Loucy (cell line): Measurements from ENCODE around the gene CALU.

Source experiments
- CTCF ChIP-seq: fragments of 200-600 bp; sonication (generic); conservative IDR thresholded peaks from 2 replicates; pipeline ENCODE4 v1.5.1; 2014; ENCODE audit warnings: mild to moderate bottlenecking, antibody characterized with exemption, low read length
- EZH2phosphoT487 ChIP-seq: fragments of 200-600 bp; IDR thresholded peaks from 2 replicates; pipeline ENCODE4 v1.6.1; 2018; ENCODE audit warnings: antibody characterized with exemption, mild to moderate bottlenecking, moderate library complexity, borderline replicate concordance

DNA sequence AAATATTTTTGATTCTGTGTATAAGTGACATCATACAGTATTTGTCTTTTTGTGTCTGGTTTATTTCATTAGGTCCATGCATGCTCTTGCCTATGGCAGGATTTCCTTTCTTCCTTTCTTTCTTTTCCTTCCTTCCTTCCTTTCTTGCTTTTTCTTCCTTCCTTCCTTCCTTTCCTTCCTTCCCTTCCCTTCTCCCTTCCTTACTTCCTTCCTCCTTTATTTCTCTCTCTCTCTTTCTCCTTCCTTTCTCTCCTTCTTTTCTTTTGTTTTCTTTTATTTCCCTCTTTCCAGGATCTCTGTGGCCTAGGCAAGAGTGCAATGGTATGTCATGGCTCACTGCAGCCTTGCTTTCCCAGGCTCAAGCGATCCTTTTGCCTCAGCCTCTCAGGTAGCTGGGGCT lies 31.4 kb upstream of the CALU start:
- no peak for TF ChIP-seq EZH2phosphoT487
- TF ChIP-seq CTCF: no peak
